HG03039 (cell line): ENCODE results near the gene FURIN.
"Not testable (repeated sequence)": the region's sequence is repeated elsewhere in the genome, so short reads cannot be mapped to it uniquely, and the experiment has no call there.

Experiments used
- ATAC-seq: cut with Tn5 transposase; IDR thresholded peaks from one replicate; pipeline ENCODE4 v1.9.1; 2021; ENCODE audit warnings: mild to moderate bottlenecking, moderate library complexity; ENCODE audit not compliant: unreplicated experiment

Gene FURIN

DNA sequence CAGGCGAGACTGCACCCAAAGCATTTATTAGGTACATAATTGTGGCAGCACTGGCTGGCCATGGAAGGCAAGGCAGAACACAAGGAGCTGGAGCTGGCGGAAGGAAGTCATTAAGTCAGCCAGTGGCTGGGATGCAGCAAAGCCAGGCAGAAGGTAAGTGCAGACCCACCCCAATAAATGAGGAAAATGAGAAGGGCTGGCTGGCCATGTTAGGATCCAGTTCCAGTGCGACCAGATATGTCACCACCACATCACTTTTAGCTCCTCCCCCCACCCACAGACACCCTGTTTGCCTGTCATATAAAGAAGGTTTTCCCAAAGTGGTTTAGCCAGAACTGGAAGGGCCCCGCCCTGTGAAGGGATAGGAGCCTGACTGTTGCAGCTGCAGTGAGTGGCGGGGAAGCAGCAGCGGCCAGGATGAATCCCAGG lies at the start of gene FURIN:
Gene FURIN, plus strand, starts transcription at position 328 of the 429 bp plus-strand sequence. CDS start 7,153 bp downstream, outside the sequence.
- no peak for ATAC-seq

DNA sequence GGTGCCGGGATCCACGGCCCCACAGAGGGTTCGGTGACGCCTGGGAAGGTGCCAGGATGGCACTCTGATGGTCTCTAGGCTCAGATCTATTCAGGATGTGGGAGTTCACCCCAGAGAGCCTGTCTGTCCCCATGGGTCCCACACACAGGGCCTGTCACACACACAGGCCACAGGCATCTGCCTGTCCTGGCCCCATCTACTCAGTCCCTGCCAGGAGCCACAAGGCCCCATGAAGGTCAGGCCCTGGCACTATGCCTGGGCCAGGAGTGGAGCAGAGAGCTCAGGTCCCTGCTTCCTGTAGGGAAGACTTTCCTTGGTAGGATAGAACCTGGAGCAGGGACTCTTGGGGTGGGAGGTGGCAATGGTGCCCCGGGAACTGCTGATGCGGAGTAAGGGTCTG lies 49.0 kb upstream of the FURIN start:
- no peak for ATAC-seq

GRCh38 chr15:90819850-90820249 lies 48.5 kb upstream of the FURIN start:
- no peak for ATAC-seq

DNA sequence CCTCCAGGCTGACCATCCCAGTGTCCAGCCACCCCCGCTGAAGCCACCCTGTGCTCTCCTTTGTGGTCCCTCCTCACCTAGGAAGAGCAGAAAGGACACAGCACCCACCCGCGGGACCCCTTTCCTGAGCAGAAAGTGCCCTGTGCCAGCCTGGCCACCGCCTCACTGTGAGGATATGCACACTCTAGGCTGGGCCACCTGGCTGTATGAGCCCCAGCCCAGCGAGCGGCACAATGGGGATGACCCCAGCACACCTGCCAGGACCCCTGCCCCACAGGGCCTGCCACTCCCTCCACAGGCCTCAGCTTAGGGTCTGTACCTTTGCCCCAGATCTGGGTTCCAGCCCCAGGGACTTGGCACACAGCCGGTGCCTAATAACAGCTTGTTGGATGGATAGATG lies 47.9 kb upstream of the FURIN start:
- no peak for ATAC-seq

DNA sequence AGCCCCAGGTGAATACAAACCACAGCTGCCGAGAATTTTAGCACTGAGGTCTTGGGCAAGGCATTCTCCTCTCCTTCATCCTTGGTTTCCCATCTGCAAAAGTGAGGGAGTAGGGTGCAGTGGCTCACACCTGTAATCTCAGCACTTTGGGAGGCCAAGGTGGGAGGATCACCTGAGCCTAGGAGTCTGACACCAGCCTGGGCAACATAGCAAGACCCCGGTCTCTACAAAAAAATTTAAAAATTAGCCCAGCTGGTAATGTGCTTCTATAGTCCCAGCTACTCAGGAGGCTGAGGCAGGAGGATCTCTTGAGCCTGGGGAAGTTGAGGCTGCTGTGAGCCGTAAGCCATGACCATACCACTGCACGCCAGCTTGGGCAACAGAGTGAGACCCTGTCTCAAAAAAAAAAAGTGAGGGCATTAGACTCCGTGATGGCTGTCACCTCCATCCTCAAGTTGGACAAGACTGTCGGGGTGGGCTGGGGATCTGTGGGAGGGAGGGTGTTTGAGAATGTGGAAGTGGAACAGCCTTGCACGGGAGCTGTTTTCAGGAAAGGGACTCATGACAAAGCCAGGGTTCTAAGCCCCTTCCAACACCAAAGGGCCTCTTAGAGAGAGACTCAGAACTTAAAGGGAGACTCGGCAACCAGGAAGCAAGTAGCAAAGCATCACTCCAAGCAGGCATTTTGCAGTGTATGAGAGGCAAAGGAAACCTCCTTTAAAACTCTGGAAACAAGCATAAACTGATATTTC lies 46.0 kb upstream of the FURIN start:
- ATAC-seq: no peak

GRCh38 chr15:90823455-90823974 lies 44.9 kb upstream of the FURIN start:
- no peak for ATAC-seq

- ATAC-seq: not testable (repeated sequence)
Measured at GRCh38 chr15:90825115-90825899, 43.1 kb upstream of the FURIN start.

- not testable (repeated sequence) for ATAC-seq
Measured at GRCh38 chr15:90826206-90826885, 42.0 kb upstream of the FURIN start.

- ATAC-seq: no peak
Measured at GRCh38 chr15:90826886-90827435, 41.4 kb upstream of the FURIN start.

DNA sequence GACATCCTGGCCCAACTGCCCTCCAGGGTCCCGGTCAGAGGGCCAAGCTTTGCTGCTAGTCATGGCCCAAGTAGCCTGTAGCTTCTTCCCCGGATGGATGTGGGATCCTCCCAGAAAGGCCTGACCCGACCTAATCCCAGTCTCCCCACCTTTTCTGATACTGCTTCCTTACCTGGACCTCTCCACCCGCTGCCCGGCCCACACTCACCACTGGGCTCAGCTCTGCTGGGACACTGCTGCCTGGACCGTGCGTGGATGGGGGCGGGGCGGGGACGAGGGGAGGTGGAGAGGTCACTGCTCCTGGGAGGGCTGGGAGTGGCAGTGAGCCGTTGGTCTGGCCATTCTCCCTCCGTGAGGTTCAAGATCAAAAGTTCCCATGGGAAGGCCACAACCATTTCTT lies 40.3 kb upstream of the FURIN start:
- no peak for ATAC-seq

DNA sequence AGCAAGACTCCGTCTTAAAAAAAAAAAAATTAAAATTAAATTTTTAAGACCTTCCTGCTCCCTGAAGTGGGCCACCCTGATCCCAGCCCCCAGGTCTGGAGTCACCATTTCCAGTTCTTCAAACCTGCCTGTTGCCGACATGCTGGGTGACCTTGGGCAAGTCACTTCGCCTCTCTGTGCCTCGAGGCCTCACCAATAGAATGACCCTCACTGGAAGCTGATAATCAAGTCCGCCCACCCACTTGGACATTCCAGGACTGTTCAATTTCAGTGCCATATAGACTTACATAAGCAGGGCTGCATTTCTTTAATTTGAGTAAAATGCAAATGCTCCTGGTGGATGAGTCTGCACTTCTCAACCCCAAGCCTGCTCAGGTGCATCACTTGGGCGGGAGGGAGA lies 39.3 kb upstream of the FURIN start:
- no peak for ATAC-seq

GRCh38 chr15:90829942-90830440 lies 38.4 kb upstream of the FURIN start:
- ATAC-seq: no peak

GRCh38 chr15:90834626-90835025 lies 33.8 kb upstream of the FURIN start:
- ATAC-seq: no peak

DNA sequence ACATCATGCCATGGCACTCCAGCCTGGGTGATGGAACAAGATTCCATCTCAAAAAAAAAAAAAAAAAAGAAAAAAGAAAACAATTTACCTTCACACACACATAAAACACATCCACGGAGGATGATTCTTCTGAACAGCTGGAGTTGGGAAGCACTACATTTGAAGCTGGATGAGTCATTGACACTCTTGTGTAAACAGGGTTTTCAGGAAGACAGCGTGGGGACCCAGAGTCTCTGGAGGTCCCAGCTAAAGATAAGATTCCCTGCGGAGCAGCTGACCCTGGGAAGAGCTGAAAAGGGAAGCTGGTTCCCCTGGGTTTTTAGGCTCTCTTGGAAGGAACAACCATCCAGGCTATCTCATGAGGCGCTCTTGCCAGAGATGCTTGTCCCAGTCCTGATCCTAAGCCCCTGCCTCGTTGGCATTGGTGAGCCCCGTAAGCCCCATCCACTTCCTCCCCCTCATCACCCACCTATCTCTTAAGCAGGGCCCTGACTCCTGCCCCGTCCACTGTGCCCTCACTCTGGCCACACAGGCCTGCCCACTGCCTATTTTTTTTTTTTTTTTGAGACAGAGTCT lies 32.0 kb upstream of the FURIN start:
- no peak for ATAC-seq

- ATAC-seq: no peak
Measured at GRCh38 chr15:90837094-90837493, 31.3 kb upstream of the FURIN start.

DNA sequence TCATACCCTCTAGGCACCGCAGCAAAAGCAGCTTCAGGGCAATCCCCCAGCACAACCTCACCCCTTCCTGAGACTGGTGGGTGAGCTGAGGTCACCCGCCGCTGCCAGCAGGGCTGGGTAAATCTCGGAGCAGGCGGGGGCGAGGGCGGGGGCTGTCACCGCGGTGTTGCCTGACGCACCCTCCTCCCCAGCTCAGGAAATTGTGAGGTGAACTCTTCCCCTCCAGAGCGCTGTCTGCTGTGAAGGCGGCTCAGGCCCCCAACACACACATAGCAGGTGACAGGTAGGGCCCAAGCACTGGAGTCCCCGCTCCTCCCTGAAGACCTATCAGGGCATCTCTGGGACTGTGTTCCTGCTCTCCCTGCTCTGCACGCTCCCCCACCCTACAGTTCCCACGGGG lies 30.2 kb upstream of the FURIN start:
- ATAC-seq: no peak

DNA sequence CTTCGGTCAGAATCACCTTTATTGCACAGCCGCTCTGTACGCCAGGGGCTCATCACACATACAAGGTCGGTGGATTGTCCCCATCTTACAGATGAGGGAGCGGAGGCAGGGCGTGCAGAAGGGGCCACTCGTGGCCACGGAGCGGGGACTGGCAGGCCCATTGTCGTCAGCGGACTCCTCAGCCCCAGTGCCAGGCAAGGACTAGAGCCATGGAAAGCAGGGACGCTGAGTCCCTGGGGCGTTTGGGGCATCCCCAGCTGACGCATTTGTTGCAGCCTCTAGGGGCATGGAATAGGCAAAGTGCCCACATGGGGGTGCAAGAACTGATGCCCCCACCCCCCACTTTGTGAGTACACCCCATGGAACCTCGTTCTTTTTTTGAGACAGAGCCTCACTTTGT lies 29.8 kb upstream of the FURIN start:
- no peak for ATAC-seq

DNA sequence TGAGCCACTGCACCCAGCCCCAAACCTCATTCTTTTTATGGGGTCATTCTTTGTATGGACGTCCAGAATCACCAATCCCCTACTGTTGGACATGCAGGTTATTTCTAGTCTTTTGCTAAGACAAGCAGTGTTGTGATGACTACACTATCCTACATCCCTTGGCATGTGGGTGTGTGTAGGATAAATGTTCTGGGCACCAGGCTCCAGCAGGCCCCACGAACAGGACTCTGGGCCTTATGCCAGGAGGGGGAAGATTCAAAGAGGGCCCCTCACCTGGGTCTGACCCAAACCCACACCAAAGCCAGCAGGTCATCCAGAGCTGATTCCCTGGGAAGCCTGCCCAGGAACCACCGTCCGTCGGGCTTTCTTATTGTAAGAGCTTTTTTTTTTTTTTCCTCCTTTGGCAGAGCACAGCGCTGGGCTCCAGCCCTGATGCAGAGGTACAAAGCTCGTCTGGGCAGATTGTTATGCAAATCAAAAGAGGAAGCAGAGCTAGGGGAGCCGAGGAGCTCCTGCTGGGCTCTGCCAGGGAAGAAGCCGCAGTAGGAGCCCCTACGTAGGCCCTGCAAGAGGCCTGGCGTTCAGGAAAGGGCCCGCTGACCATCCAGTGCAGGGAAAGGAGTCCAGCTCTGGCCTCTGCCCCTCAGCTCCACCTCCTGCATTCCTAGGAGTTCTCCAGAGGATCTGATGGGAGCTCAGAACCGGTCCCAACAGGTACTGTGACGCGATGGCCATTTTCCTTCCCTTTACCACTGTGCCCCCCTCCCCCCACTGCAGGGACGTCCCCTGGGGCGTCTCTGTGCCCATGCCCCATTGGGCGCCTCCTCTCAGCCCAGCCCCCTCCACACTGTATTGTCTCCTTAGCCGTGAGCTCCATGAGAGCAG lies 29.0 kb upstream of the FURIN start:
- ATAC-seq: peak; percentile 51

- ATAC-seq: no peak
Measured at GRCh38 chr15:90840157-90840855, 28.1 kb upstream of the FURIN start.
